Endothelial cell of umbilical vein (primary cell): ENCODE data around the gene FAM204A. TPM values are rescaled to one million over a fixed set of nuclear protein-coding genes. Genes with fewer than 3 reads are reported as not detected.

Experiments used
- BruUV-seq: library from RNA; stranded (reverse); fragments of 400-500 nt; replicated peaks from 2 replicates; lab custom pipeline; 2021; lab: Mats Ljungman, UMichigan
- CTCF ChIA-PET: fragments of 300-600, 350-600 bp; sonication (Branson Sonifier 250); formaldehyde crosslinking; loops from one replicate; lab custom pipeline; 2021; ENCODE audit warnings: antibody characterized with exemption, inconsistent platforms; lab: Charles Lee
- POLR2A ChIA-PET: fragments of 300-600, 350-600 bp; sonication (Branson Sonifier 250); formaldehyde crosslinking; loops from one replicate; lab custom pipeline; 2021; ENCODE audit warnings: antibody characterized with exemption, inconsistent platforms; lab: Charles Lee
- DNase-seq: peaks from one replicate; pipeline ENCODE4 v3.0.0-alpha.2; 2011; ENCODE audit warnings: low read depth, low spot score
- FAIRE-seq: peaks from 2 replicates; lab custom pipeline; 2011; peaks lifted over from hg19 to GRCh38; lab: Jason Lieb, UNC
- H2AFZ ChIP-seq: 2 replicates; pipeline ENCODE4 v1.6.0; 2012; ENCODE audit warnings: low read depth, low read length, control low read depth, inconsistent platforms
- H3K27ac ChIP-seq: 2 replicates; pipeline ENCODE4 v1.5.1; 2011; ENCODE audit warnings: low read depth, mild to moderate bottlenecking, control low read depth, low read length, moderate library complexity; ENCODE audit not compliant: insufficient read depth
- H3K27me3 ChIP-seq, 2 experiments: 2 replicates each; pipeline versions ENCODE4 v1.6.0 to v1.6.1; 2011; ENCODE audit warnings: low read length in 2 of 2, mixed read lengths in 1 of 2; ENCODE audit not compliant: control insufficient read depth in 2 of 2, insufficient read depth in 2 of 2
- H3K36me3 ChIP-seq, 2 experiments: 2 replicates in 1 of 2; 3 replicates in 1 of 2; pipeline ENCODE4 v1.5.1; 2011; ENCODE audit warnings: low read length in 2 of 2, mild to moderate bottlenecking in 1 of 2, moderate library complexity in 1 of 2; ENCODE audit not compliant: control insufficient read depth in 2 of 2, insufficient read depth in 2 of 2; ENCODE audit errors: extremely low read depth in 1 of 2
- H3K4me1 ChIP-seq: 3 replicates; pipeline ENCODE4 v1.5.1; 2011; ENCODE audit warnings: mild to moderate bottlenecking, low read length; ENCODE audit not compliant: control insufficient read depth, insufficient read depth; ENCODE audit errors: extremely low read depth
- H3K4me2 ChIP-seq: 2 replicates; pipeline ENCODE4 v1.6.1; 2011; ENCODE audit warnings: low read length, control low read depth, mixed read lengths; ENCODE audit not compliant: insufficient read depth
- H3K4me3 ChIP-seq, 3 experiments: fragments of 200-600 bp in 1 of 3; sonication (generic), shearing (Covaris generic) in 1 of 3; replicated peaks in 1 of 3; 2 replicates each; pipeline ENCODE4 v1.5.1; 2011 to 2016; ENCODE audit warnings: control low read depth in 3 of 3, low read length in 3 of 3, mild to moderate bottlenecking in 2 of 3, inconsistent platforms in 1 of 3, low read depth in 1 of 3, moderate library complexity in 1 of 3; ENCODE audit not compliant: insufficient read depth in 1 of 3
- H3K79me2 ChIP-seq: 2 replicates; pipeline ENCODE4 v1.6.0; 2012; ENCODE audit warnings: low read length, inconsistent platforms; ENCODE audit not compliant: control insufficient read depth, insufficient read depth
- H3K9ac ChIP-seq: replicated peaks from 2 replicates; pipeline ENCODE3; 2011; ENCODE audit warnings: low read length, control low read depth; ENCODE audit not compliant: insufficient read depth; ENCODE audit errors: extremely low read depth
- H3K9me1 ChIP-seq: replicated peaks from 3 replicates; pipeline ENCODE4 v1.6.0; 2011; ENCODE audit warnings: mild to moderate bottlenecking, low read length; ENCODE audit not compliant: control insufficient read depth, insufficient read depth; ENCODE audit errors: extremely low read depth
- H3K9me3 ChIP-seq: replicated peaks from 2 replicates; pipeline ENCODE4 v1.5.1; 2012; ENCODE audit warnings: low read length, inconsistent platforms; ENCODE audit not compliant: control insufficient read depth, insufficient read depth
- H4K20me1 ChIP-seq: replicated peaks from 2 replicates; pipeline ENCODE3; 2011; ENCODE audit warnings: mild to moderate bottlenecking, low read length; ENCODE audit not compliant: control insufficient read depth, insufficient read depth; ENCODE audit errors: extremely low read depth
- CTCF ChIP-seq, 2 donors: IDR thresholded peaks; 1 replicate in 1 of 2; 2 replicates in 1 of 2; pipeline ENCODE4 v1.5.1; 2011; ENCODE audit warnings: low read length in 2 of 2, mild to moderate bottlenecking in 2 of 2, moderate library complexity in 2 of 2, control low read depth in 1 of 2, inconsistent platforms in 1 of 2, low read depth in 1 of 2; ENCODE audit not compliant: insufficient read depth in 1 of 2; ENCODE audit errors: extremely low read depth in 1 of 2
- EZH2 ChIP-seq: IDR thresholded peaks from 2 replicates; pipeline ENCODE4 v1.6.1; 2012; ENCODE audit warnings: borderline replicate concordance, low read depth, mild to moderate bottlenecking, moderate library complexity, low read length, inconsistent platforms; ENCODE audit not compliant: severe bottlenecking
- FOS ChIP-seq: IDR thresholded peaks from 2 replicates; pipeline ENCODE4 v1.6.1; 2011; ENCODE audit warnings: mild to moderate bottlenecking, low read length, moderate library complexity, borderline replicate concordance; ENCODE audit not compliant: insufficient read depth
- GATA2 ChIP-seq: IDR thresholded peaks from 2 replicates; pipeline ENCODE4 v1.7.0; 2011; ENCODE audit warnings: low read depth, mild to moderate bottlenecking, moderate library complexity, mixed read lengths, low read length; ENCODE audit not compliant: insufficient read length, insufficient read depth
- JUN ChIP-seq: IDR thresholded peaks from 2 replicates; pipeline ENCODE4 v1.6.1; 2011; ENCODE audit warnings: borderline replicate concordance, low read depth; ENCODE audit not compliant: insufficient read length, insufficient read depth
- MAX ChIP-seq: IDR thresholded peaks from 2 replicates; pipeline ENCODE4 v1.6.1; 2011; ENCODE audit not compliant: insufficient read depth, insufficient read length
- MYC ChIP-seq: IDR thresholded peaks from one replicate; pipeline ENCODE4 v1.6.1; 2011; ENCODE audit warnings: mild to moderate bottlenecking, low read depth, low read length
- POLR2A ChIP-seq: IDR thresholded peaks from 2 replicates; pipeline ENCODE4 v1.6.1; 2012; ENCODE audit warnings: low read depth, mild to moderate bottlenecking, control low read depth, low read length
- POLR2AphosphoS5 ChIP-seq: IDR thresholded peaks from 2 replicates; pipeline ENCODE4 v1.6.1; 2012; ENCODE audit warnings: low read depth, mild to moderate bottlenecking, control low read depth, low read length, moderate library complexity; ENCODE audit not compliant: insufficient read depth
- dilution Hi-C: fragments of 300-500 bp; cut with MboI; formaldehyde crosslinking; loops from one replicate; pipeline ENCODE4 v1.15.0; 2019; ENCODE audit warnings: low sequenced_read_pairs; ENCODE audit not compliant: extremely low pct_ligation_motif_present
- intact Hi-C: fragments of 100-400 bp; cut with micrococcal nuclease; formaldehyde crosslinking; loops from one replicate; pipeline ENCODE4 v1.10.0; 2022
- polyA plus RNA-seq, 4 experiments: library from polyadenylated mRNA; depleted of rRNA in 3 of 4; stranded (reverse) in 3 of 4; unstranded in 1 of 4; fragments of >200 nt; gene quantifications; 2 replicates each; pipeline versions ENCODE4 v1.2.1 to v1.2.3, GENCODE V29; 2011 to 2012; ENCODE audit warnings: missing spikeins in 1 of 4
- total RNA-seq: library from RNA; stranded (reverse); gene quantifications from 2 replicates; pipeline ENCODE4 v1.2.3, GENCODE V29; 2021

FAM204A gene
- total and polyA plus RNA-seq, 2 donors (not counting 3 experiments of a cell fraction or from before 2014, with no cell fraction given): 11.1 to 73.7 TPM

- FAIRE-seq (no peak), DNase-seq (no peak)
- H2AFZ ChIP-seq: no peak overlapping the region
- intact Hi-C loops (no loop called here), dilution Hi-C loops (no loop called here)
- H3K4me1 ChIP-seq: no peaks in the 10 kb centered on the region
- H3K27ac ChIP-seq: no peak overlapping the region
- H3K9me1 ChIP-seq: no peaks in the 10 kb centered on the region
- ChIA-PET POLR2A (no interaction called here), CTCF (interaction anchor here (0.7 to 1.2 kb wide), 2 partner anchors 17 to 958 kb away, joined by 4 to 5 read pairs; no protein-coding TSS in a partner anchor)
- peaks cover 5% of the 10 kb centered on the region for H3K79me2 ChIP-seq
- H3K9ac ChIP-seq: no peak overlapping the region
- H4K20me1 ChIP-seq: no peaks in the 10 kb centered on the region
- no peaks in the 10 kb centered on the region for H3K27me3 ChIP-seq
- TF ChIP-seq POLR2AphosphoS5: no peak
- no peak for TF ChIP-seq CTCF (IDR thresholded peaks at IDR 0.05; ENCODE audit: extremely low read depth in 1 of 2, insufficient read depth in 1 of 2, low read depth in 1 of 2, low read length in 2 of 2)
- no peak for TF ChIP-seq MYC
- no peak for TF ChIP-seq MAX
- no peak for TF ChIP-seq EZH2
- no peak for TF ChIP-seq POLR2A
- TF ChIP-seq JUN: no peak
- no peak for TF ChIP-seq GATA2
- no peak for TF ChIP-seq FOS
- H3K4me2 ChIP-seq: no peak overlapping the region
- no TSS peak for BruUV-seq
- no peak overlapping the region for H3K4me3 ChIP-seq
- H3K36me3 ChIP-seq: peaks cover 12 to 32% of the 10 kb centered on the region in 2 experiments
- no peaks in the 10 kb centered on the region for H3K9me3 ChIP-seq
Measured at GRCh38 chr10:118332236-118332635, 9.9 kb downstream of the FAM204A start.
